H1 (cell line): ENCODE data around the gene P4HA1. TPM values are rescaled to one million over a fixed set of nuclear protein-coding genes. Genes with fewer than 3 reads are reported as not detected.

ENCODE experiments used
- CTCF ChIA-PET: fragments of 300-600 bp; sonication (Branson Sonifier 250); formaldehyde crosslinking; loops from one replicate; lab custom pipeline; 2021; ENCODE audit not compliant: partially characterized antibody; lab: Charles Lee
- POLR2A ChIA-PET: fragments of 300-600 bp; sonication (Branson Sonifier 250); formaldehyde crosslinking; loops from one replicate; lab custom pipeline; 2021; ENCODE audit warnings: inconsistent platforms; ENCODE audit not compliant: partially characterized antibody; lab: Charles Lee
- DNase-seq, 2 experiments: peaks; one replicate each; pipeline versions ENCODE4 v3.0.0 to v3.0.0-alpha.2; 2010 to 2022; ENCODE audit warnings: low spot score in 2 of 2, low read depth in 1 of 2, mixed read lengths in 1 of 2
- FAIRE-seq: peaks from 2 replicates; lab custom pipeline; 2011; peaks lifted over from hg19 to GRCh38; lab: Jason Lieb, UNC
- H2AFZ ChIP-seq: 2 replicates; pipeline ENCODE4 v1.8.1; 2012; ENCODE audit warnings: low read length, inconsistent platforms
- H2AK5ac ChIP-seq: 2 replicates; pipeline ENCODE4 v1.6.1; 2013; ENCODE audit warnings: low read depth, low read length
- H2BK120ac ChIP-seq: replicated peaks from 2 replicates; pipeline ENCODE3; 2013; ENCODE audit warnings: low read depth, low read length, inconsistent platforms
- H2BK12ac ChIP-seq: 2 replicates; pipeline ENCODE4 v1.6.1; 2013; ENCODE audit warnings: low read depth, low read length
- H2BK15ac ChIP-seq: 2 replicates; pipeline ENCODE4 v1.6.1; 2013; ENCODE audit warnings: low read length
- H2BK20ac ChIP-seq: 2 replicates; pipeline ENCODE4 v1.6.1; 2013; ENCODE audit warnings: low read length
- H2BK5ac ChIP-seq: 2 replicates; pipeline ENCODE4 v1.6.1; 2013; ENCODE audit warnings: low read depth, low read length
- H3K14ac ChIP-seq: 2 replicates; pipeline ENCODE4 v1.6.1; 2013; ENCODE audit warnings: inconsistent platforms; ENCODE audit not compliant: insufficient read length
- H3K18ac ChIP-seq: 2 replicates; pipeline ENCODE4 v1.6.1; 2013; ENCODE audit warnings: low read length; ENCODE audit errors: extremely low read depth
- H3K23ac ChIP-seq: 2 replicates; pipeline ENCODE4 v1.6.1; 2013; ENCODE audit warnings: inconsistent platforms; ENCODE audit not compliant: insufficient read length
- H3K23me2 ChIP-seq: 2 replicates; pipeline ENCODE4 v1.6.1; 2013; ENCODE audit warnings: low read depth, low read length
- H3K27ac ChIP-seq: 2 replicates; pipeline ENCODE4 v1.6.1; 2011; ENCODE audit warnings: low read depth, low read length, inconsistent platforms
- H3K27me3 ChIP-seq, 4 experiments: replicated peaks in 1 of 4; 1 replicate in 1 of 4; 2 replicates in 3 of 4; pipeline versions ENCODE4 v1.6.1 to v1.8.1; 2011 to 2013; ENCODE audit warnings: low read length in 3 of 4, mild to moderate bottlenecking in 3 of 4, inconsistent platforms in 2 of 4, mixed read lengths in 2 of 4, moderate library complexity in 1 of 4; ENCODE audit not compliant: control insufficient read depth in 3 of 4, insufficient read depth in 3 of 4; ENCODE audit errors: extremely low read depth in 1 of 4
- H3K36me3 ChIP-seq, 4 experiments: 2 replicates each; pipeline versions ENCODE4 v1.6.1 to v1.8.1; 2011 to 2013; ENCODE audit warnings: mild to moderate bottlenecking in 4 of 4, low read length in 3 of 4, moderate library complexity in 2 of 4, control low read depth in 1 of 4, inconsistent platforms in 1 of 4; ENCODE audit not compliant: insufficient read depth in 4 of 4, control insufficient read depth in 2 of 4
- H3K4ac ChIP-seq: replicated peaks from 2 replicates; pipeline ENCODE3; 2013; ENCODE audit warnings: low read length, low read depth, mixed read lengths, inconsistent platforms; ENCODE audit not compliant: insufficient read length
- H3K4me1 ChIP-seq, 4 experiments: replicated peaks in 1 of 4; 1 replicate in 1 of 4; 2 replicates in 3 of 4; pipeline versions ENCODE4 v1.6.1 to v1.8.1; 2011 to 2013; ENCODE audit warnings: low read length in 3 of 4, inconsistent platforms in 2 of 4, mixed read lengths in 1 of 4; ENCODE audit not compliant: insufficient read depth in 4 of 4, control insufficient read depth in 3 of 4
- H3K4me2 ChIP-seq, 2 experiments: 2 replicates each; pipeline versions ENCODE4 v1.6.1 to v1.8.1; 2011 to 2013; ENCODE audit warnings: low read depth in 2 of 2, low read length in 2 of 2, control low read depth in 1 of 2, inconsistent platforms in 1 of 2, mild to moderate bottlenecking in 1 of 2; ENCODE audit not compliant: insufficient read depth in 1 of 2
- H3K4me3 ChIP-seq, 4 experiments: fragments of 200-600, 300-600 bp in 1 of 4; sonication (generic), shearing (Covaris generic), sonication (Bioruptor Twin) in 1 of 4; 2 replicates each; pipeline versions ENCODE4 v1.5.1 to v1.8.1; 2011 to 2016; ENCODE audit warnings: low read length in 4 of 4, low read depth in 3 of 4, control low read depth in 2 of 4, inconsistent platforms in 2 of 4, mild to moderate bottlenecking in 2 of 4, mixed read lengths in 1 of 4, moderate library complexity in 1 of 4; ENCODE audit not compliant: insufficient read depth in 2 of 4; ENCODE audit errors: extremely low read depth in 1 of 4
- H3K56ac ChIP-seq: replicated peaks from 2 replicates; pipeline ENCODE3; 2013; ENCODE audit warnings: low read depth, mild to moderate bottlenecking, mixed read lengths, low read length, inconsistent platforms; ENCODE audit not compliant: insufficient read length
- H3K79me1 ChIP-seq: 2 replicates; pipeline ENCODE4 v1.6.1; 2013; ENCODE audit warnings: low read depth, low read length, control low read depth
- H3K79me2 ChIP-seq, 2 experiments: 2 replicates each; pipeline versions ENCODE4 v1.6.1 to v1.8.1; 2012 to 2013; ENCODE audit warnings: low read length in 2 of 2, mild to moderate bottlenecking in 2 of 2, inconsistent platforms in 1 of 2; ENCODE audit not compliant: insufficient read depth in 2 of 2, control insufficient read depth in 1 of 2
- H3K9ac ChIP-seq, 4 experiments: replicated peaks in 1 of 4; 1 replicate in 1 of 4; 2 replicates in 3 of 4; pipeline versions ENCODE4 v1.6.1 to v1.8.1; 2011 to 2013; ENCODE audit warnings: low read depth in 3 of 4, low read length in 3 of 4, control low read depth in 2 of 4, mild to moderate bottlenecking in 2 of 4, moderate library complexity in 2 of 4, inconsistent platforms in 1 of 4; ENCODE audit errors: extremely low read depth in 1 of 4
- H3K9me3 ChIP-seq, 2 experiments: 2 replicates each; pipeline versions ENCODE4 v1.6.1 to v1.8.1; 2012 to 2013; ENCODE audit warnings: mild to moderate bottlenecking in 2 of 2, moderate library complexity in 2 of 2, control low read depth in 1 of 2, inconsistent platforms in 1 of 2, low read depth in 1 of 2, low read length in 1 of 2, mixed read lengths in 1 of 2; ENCODE audit not compliant: insufficient read depth in 2 of 2
- H4K20me1 ChIP-seq, 2 experiments: replicated peaks in 1 of 2; 2 replicates each; pipeline versions ENCODE3 to v1.8.1; 2011 to 2013; ENCODE audit warnings: inconsistent platforms in 2 of 2, low read length in 2 of 2, mild to moderate bottlenecking in 1 of 2; ENCODE audit not compliant: insufficient read depth in 2 of 2, control insufficient read depth in 1 of 2
- H4K5ac ChIP-seq: 2 replicates; pipeline ENCODE4 v1.6.1; 2013; ENCODE audit warnings: low read length, low read depth, mixed read lengths, inconsistent platforms; ENCODE audit not compliant: insufficient read length
- H4K8ac ChIP-seq: 2 replicates; pipeline ENCODE4 v1.8.0; 2013; ENCODE audit warnings: mild to moderate bottlenecking, moderate library complexity, low read length, inconsistent platforms; ENCODE audit not compliant: insufficient read depth; ENCODE audit errors: extremely low read depth
- H4K91ac ChIP-seq: replicated peaks from 2 replicates; pipeline ENCODE3; 2013; ENCODE audit warnings: low read length, mixed read lengths, inconsistent platforms; ENCODE audit not compliant: insufficient read length
- YY1 ChIP-seq: IDR thresholded peaks from 2 replicates; pipeline ENCODE4 v1.6.1; 2011; ENCODE audit warnings: low read depth, mild to moderate bottlenecking, low read length
- WGBS, 2 experiments: shearing (Covaris generic) in 1 of 2; methylation state at CpG; one replicate each; pipeline versions ENCODE4 v1.1.6 to v1.1.7; 2013 to 2015; ENCODE audit warnings: low lambda C conversion rate in 2 of 2, mixed read lengths in 2 of 2, inconsistent platforms in 1 of 2, low coverage in 1 of 2, missing lambda C conversion rate in 1 of 2; ENCODE audit not compliant: insufficient replicate concordance in 2 of 2, insufficient coverage in 1 of 2, insufficient read length in 1 of 2; ENCODE audit errors: extremely low coverage in 1 of 2, missing lambda C conversion rate in 1 of 2; 5-methylcytosine and 5-hydroxymethylcytosine counted together
- polyA plus RNA-seq, 7 experiments: library from polyadenylated mRNA; depleted of rRNA in 3 of 7; stranded (reverse) in 5 of 7; unstranded in 2 of 7; fragments of >200 nt in 5 of 7; fragments of 200-250 nt in 2 of 7; gene quantifications; 1 replicate in 5 of 7; 2 replicates in 1 of 7; 4 replicates in 1 of 7; pipeline versions ENCODE4 v1.2.1 to v1.2.3, GENCODE V29; 2011 to 2013; ENCODE audit warnings: missing spikeins in 2 of 7, mixed read lengths in 2 of 7
- total RNA-seq: library from RNA; stranded (reverse); fragmentation: NEBNext Ultra II Directional; extraction: Animal tissue kit (Norgen Biotek cat#: 25700); gene quantifications from 2 replicates; pipeline ENCODE4 v1.2.1, GENCODE V29; 2021

Gene P4HA1
- total and polyA plus RNA-seq, 2 of the 8 experiments (the other 6 are each of a cell fraction or from before 2014, with no cell fraction given) = 12.0 to 25.7 TPM

DNA sequence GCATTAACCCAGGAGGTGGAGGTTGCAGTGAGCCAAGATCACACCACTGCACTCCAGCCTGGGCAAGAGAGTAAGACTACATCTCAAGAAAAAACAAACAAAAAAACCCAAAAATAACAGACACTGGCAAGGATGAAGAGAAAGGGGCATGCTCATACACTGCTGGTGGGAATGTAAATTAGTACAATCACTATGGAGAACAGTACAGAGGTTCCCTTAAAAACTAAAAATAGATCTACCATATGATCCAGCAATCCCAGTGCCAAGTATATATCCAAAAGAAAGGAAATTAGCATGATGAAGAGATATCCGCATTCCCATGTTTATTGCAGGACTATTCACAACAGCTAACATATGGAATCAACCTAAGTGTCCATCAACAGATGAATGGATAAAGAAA lies 75.6 kb downstream of the P4HA1 start:
- no peak overlapping the region for H2BK120ac ChIP-seq
- no peak overlapping the region for H3K27ac ChIP-seq
- peaks cover 0 to 3% (median under 1%) of the 10 kb centered on the region in 4 experiments; a peak in 3 of 8 replicates for H3K36me3 ChIP-seq
- H2BK15ac ChIP-seq = no peak overlapping the region
- H3K4me2 ChIP-seq = no peak overlapping the region
- no peak overlapping the region for H3K14ac ChIP-seq
- no peak overlapping the region for H2AK5ac ChIP-seq
- H2BK5ac ChIP-seq = no peak overlapping the region
- H3K9ac ChIP-seq = no peak overlapping the region
- FAIRE-seq = no peak
- no peak overlapping the region for H4K91ac ChIP-seq
- WGBS, 2 experiments = 100% methylated on average over 1 of the region's 1 CpG; no CpG with 5 or more reads in 1 of the 2 experiments
- no peak overlapping the region for H4K5ac ChIP-seq
- H3K18ac ChIP-seq = no peak overlapping the region
- H3K23ac ChIP-seq = no peak overlapping the region
- H3K9me3 ChIP-seq = no peaks in the 10 kb centered on the region
- peaks cover 0 to 4% of the 10 kb centered on the region in 2 experiments for H4K20me1 ChIP-seq
- no peak for DNase-seq
- H3K56ac ChIP-seq = no peak overlapping the region
- H2BK12ac ChIP-seq = no peak overlapping the region
- H3K79me1 ChIP-seq = no peaks in the 10 kb centered on the region
- no peak overlapping the region for H3K4me3 ChIP-seq
- no peaks in the 10 kb centered on the region for H3K23me2 ChIP-seq
- H3K4me1 ChIP-seq = peaks cover 0 to 2% (median 0%) of the 10 kb centered on the region in 4 experiments; a peak in 1 of 7 replicates
- no peak overlapping the region for H3K4ac ChIP-seq
- no peaks in the 10 kb centered on the region for H3K79me2 ChIP-seq
- ChIA-PET POLR2A (no interaction called here), CTCF (no interaction called here)
- no peak overlapping the region for H2BK20ac ChIP-seq
- no peak overlapping the region for H4K8ac ChIP-seq
- H3K27me3 ChIP-seq = no peaks in the 10 kb centered on the region
- TF ChIP-seq YY1 = no peak
- H2AFZ ChIP-seq = no peak overlapping the region
